Right hindlimb (tissue), 1 donor: ENCODE results near the gene CTTNBP2NL.

Experiments used
- DNase-seq: peaks from one replicate; pipeline ENCODE4 v3.0.0-alpha.2; 2018

CTTNBP2NL gene

GRCh38 chr1:112509005-112509659, 113.1 kb downstream of the CTTNBP2NL start:
- DNase-seq = peak; percentile 51

DNA sequence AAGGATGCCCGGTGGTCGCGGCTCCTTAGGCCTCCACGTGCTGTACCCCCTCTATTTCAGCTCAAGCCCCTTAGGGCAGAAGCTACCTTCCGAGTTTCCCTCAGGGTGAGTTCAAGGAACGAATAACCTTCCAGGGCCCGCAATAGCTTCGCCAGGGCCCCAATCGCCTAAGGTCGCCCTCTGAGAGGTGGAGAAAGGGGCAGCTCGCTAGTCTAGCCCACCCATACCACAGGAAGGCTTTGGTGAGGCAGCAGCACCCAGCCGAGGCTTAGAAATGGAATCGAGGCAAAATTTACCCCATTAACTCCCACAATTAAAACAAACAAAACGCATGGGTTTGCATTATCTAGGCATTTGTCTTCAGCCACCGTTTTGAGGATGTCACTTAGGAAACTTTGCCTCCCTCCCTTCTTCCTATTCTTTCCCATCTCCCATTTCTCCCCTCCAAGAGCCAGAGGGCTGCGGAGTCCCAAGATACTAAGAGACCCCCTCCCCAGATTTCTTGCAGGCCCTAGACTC, 113.7 kb downstream of the CTTNBP2NL start:
- DNase-seq = no peak

DNA sequence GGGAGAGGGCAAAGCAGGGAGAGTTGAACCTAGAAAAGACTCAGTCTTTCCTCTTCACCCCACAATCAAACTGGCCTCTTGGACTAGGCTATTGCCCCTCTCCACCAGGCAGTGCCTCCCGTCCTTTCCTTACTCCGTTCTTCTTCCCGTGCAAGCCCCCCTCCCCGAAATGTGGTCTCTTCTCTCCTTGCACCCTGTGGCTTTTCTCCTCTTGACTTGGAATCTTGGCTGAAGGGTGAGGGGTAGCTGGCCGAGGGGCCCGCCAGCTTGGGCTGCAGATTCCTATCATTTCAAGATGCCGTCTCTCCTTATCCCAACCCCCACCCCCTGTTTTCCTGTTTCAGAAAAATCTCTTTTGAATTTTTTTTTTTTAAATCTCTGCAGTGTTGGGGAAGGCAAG, 114.3 kb downstream of the CTTNBP2NL start:
- DNase-seq = no peak
